Fibroblast of pulmonary artery (primary cell): ENCODE data around the gene EAF2.
A peak's percentile ranks its signal among the peaks of the same experiment; 100 is the strongest.

Source experiments
- DNase-seq: peaks from one replicate; pipeline ENCODE4 v3.0.0-alpha.2; 2010; ENCODE audit warnings: low read depth
- H3K4me3 ChIP-seq: replicated peaks from 2 replicates; pipeline ENCODE4 v1.5.1; 2011; ENCODE audit warnings: low read depth, mild to moderate bottlenecking, control low read depth, low read length, moderate library complexity
- TF ChIP-seq, protein P1 (sequence below): IDR thresholded peaks from 2 replicates; pipeline ENCODE4 v1.5.1; 2011; ENCODE audit warnings: mild to moderate bottlenecking, control low read depth, low read length, inconsistent platforms; ENCODE audit errors: missing control alignments

The EAF2 gene

GRCh38 chr3:121878411-121878810 lies 43.4 kb downstream of the EAF2 start:
- TF ChIP-seq, protein P1, sequence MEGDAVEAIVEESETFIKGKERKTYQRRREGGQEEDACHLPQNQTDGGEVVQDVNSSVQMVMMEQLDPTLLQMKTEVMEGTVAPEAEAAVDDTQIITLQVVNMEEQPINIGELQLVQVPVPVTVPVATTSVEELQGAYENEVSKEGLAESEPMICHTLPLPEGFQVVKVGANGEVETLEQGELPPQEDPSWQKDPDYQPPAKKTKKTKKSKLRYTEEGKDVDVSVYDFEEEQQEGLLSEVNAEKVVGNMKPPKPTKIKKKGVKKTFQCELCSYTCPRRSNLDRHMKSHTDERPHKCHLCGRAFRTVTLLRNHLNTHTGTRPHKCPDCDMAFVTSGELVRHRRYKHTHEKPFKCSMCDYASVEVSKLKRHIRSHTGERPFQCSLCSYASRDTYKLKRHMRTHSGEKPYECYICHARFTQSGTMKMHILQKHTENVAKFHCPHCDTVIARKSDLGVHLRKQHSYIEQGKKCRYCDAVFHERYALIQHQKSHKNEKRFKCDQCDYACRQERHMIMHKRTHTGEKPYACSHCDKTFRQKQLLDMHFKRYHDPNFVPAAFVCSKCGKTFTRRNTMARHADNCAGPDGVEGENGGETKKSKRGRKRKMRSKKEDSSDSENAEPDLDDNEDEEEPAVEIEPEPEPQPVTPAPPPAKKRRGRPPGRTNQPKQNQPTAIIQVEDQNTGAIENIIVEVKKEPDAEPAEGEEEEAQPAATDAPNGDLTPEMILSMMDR = no peak
- H3K4me3 ChIP-seq = no peak overlapping the region
- DNase-seq = no peak

GRCh38 chr3:121883507-121883906 lies 48.5 kb downstream of the EAF2 start:
- peak; percentile 54 for DNase-seq

GRCh38 chr3:121885386-121885785 lies 50.4 kb downstream of the EAF2 start:
- no peak overlapping the region for H3K4me3 ChIP-seq
- TF ChIP-seq, protein P1 = no peak
- peak; percentile 9 for DNase-seq

More at GRCh38 chr3:121883507-121883906, 48.5 kb downstream of the EAF2 start:
- TF ChIP-seq, protein P1 = peak; percentile 45
- H3K4me3 ChIP-seq = no peak overlapping the region

- peak; percentile 13 for DNase-seq
- TF ChIP-seq, protein P1 = no peak
- H3K4me3 ChIP-seq = no peak within 1 kb of the TSS
Measured at GRCh38 chr3:121894301-121894990, 59.4 kb downstream of the EAF2 start, which contains the start of gene SLC15A2. TSS of gene SLC15A2 (plus strand) at chr3:121894401. CDS start at chr3:121894477, 76 bp downstream.

- no peak overlapping the region for H3K4me3 ChIP-seq
- TF ChIP-seq, protein P1 = no peak
- DNase-seq = no peak
Measured at GRCh38 chr3:121895121-121895520, 60.1 kb downstream of the EAF2 start.

DNA sequence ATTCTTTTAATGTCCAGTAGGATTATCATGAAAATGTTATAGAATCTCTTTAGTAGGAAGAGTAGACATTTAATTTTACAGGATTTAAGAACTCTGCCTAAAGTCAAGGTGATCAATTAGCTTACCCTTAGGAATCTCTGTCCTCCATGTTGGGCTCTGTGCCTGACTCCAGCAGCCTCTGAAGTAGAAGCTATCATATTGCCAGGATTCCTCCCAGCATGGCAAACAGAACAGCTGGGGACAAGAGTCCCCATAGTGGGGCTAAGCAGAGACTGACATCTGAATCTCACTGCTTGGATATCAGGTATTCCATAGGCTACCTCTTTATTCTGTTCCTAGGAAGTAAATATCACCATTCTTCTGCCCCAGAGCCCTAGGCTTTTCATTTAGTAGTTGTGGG lies 60.7 kb downstream of the EAF2 start:
- no peak overlapping the region for H3K4me3 ChIP-seq
- no peak for DNase-seq
- TF ChIP-seq, protein P1 = no peak

- TF ChIP-seq, protein P1 = no peak
Measured at GRCh38 chr3:121896823-121897222, 61.8 kb downstream of the EAF2 start.

More at GRCh38 chr3:121896823-121897222, 61.8 kb downstream of the EAF2 start:
- no peak overlapping the region for H3K4me3 ChIP-seq
- DNase-seq = no peak
